NCI-H1694 treated with DMSO at 0.1 percent for 48 hours (cell line): ENCODE data around the gene NUDT14.

Source experiments
- DNase-seq: peaks from one replicate; lab custom pipeline; 2025; lab: John Stamatoyannopoulos, UW

The NUDT14 gene

GRCh38 chr14:105131241-105131640 is 49.9 kb downstream of the NUDT14 start:
- peak; percentile 33 for DNase-seq

GRCh38 chr14:105128059-105128458 is 53.1 kb downstream of the NUDT14 start:
- no peak for DNase-seq

GRCh38 chr14:105126981-105127329 is 54.2 kb downstream of the NUDT14 start:
- DNase-seq: no peak

GRCh38 chr14:105126126-105126980 is 54.8 kb downstream of the NUDT14 start:
- DNase-seq: no peak

- no peak for DNase-seq
Measured at GRCh38 chr14:105124823-105125222, 56.3 kb downstream of the NUDT14 start.

- no peak for DNase-seq
Measured at GRCh38 chr14:105123981-105124765, 56.9 kb downstream of the NUDT14 start.

- DNase-seq: no peak
Measured at GRCh38 chr14:105123064-105123665, 57.9 kb downstream of the NUDT14 start.
